ENCODE data around the gene HYAL3. TPM values are rescaled to one million over a fixed set of nuclear protein-coding genes. Genes with fewer than 3 reads are reported as not detected.

Gene HYAL3
- total RNA-seq, 1 donor from 2014 or later, result 3.7 TPM

DNA sequence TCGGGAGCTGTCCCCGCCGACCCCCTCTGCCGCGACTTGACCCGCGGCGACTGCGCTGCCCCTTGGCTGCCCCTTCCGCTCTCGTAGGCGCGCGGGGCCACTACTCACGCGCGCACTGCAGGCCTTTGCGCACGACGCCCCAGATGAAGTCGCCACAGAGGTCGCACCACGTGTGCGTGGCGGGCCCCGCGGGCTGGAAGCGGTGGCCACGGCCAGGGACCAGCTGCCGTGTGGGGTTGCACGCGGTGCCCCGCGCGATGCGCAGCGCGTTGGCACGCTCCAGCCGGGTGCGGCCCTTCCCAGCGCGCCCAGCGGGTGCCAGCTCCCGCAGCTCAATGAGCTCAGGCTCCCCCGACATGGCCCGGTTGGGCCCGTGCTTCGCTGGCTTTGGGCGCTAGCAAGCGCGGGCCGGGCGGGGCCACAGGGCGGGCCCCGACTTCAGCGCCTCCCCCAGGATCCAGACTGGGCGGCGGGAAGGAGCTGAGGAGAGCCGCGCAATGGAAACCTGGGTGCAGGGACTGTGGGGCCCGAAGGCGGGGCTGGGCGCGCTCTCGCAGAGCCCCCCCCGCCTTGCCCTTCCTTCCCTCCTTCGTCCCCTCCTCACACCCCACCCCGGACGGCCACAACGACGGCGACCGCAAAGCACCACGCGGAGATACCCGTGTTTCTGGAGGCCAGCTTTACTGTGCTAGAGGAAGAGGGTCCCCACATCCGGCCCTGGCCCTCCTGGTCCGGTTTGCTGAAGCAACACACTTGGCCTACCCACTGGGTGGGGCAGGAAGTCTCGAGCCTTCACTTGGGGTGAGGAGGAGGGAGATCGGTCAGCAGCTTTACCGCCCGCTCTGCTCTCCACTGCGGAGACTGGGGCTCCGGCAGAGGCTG lies 41.5 kb upstream of the HYAL3 start, which contains the start of gene RASSF1:
RASSF1 (minus strand) TSS at position 389 of the 882 bp plus-strand sequence; CDS start at position 358, 31 bp downstream.
- Histone ChIP-seq H3K27me3 (ENCODE audit: control insufficient read depth in 3 of 3, insufficient read depth in 3 of 3, low read length in 3 of 3) (peaks cover 0 to 18% (median 0%) of the 10 kb centered on the region in 3 donors), H3K36me3 (ENCODE audit: control insufficient read depth in 3 of 3, insufficient read depth in 3 of 3, low read length in 3 of 3) (no peaks in the 10 kb centered on the region), H3K4me3 (ENCODE audit: low read length in 3 of 3) (peak within 1 kb of the TSS; percentile 63 to 78 (median 71)), H3K9ac (ENCODE audit: low read depth in 1 of 3, low read length in 3 of 3) (peak within 1 kb of the TSS; percentile 61 to 77 (median 64)), H3K9me3 (ENCODE audit: control insufficient read depth in 3 of 3, low read length in 3 of 3) (no peaks in the 10 kb centered on the region), H3K4me1 (ENCODE audit: control insufficient read depth in 3 of 3, insufficient read depth in 3 of 3, low read length in 3 of 3) (peaks cover 40 to 59% (median 46%) of the 10 kb centered on the region in 3 donors), H3K27ac (ENCODE audit: low read depth, low read length) (peak within 1 kb of the TSS; percentile 99)

DNA sequence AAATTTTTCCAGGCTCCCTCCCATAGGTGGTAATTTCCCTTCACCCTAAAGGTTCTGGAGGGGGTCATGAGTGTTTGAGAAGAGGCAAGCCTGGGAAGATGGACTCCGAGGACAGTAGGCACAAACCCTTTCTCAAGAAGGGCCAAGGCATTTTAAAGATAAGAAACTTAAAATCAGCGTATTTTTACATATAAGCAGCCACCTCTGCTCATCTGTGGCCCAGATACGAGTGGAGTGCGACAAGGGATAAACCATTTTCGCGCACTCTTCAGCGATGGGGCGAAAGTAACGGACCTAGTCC lies 40.9 kb upstream of the HYAL3 start:
- peak overlapping the region; percentile 63 to 78 (median 71) for H3K4me3 ChIP-seq (ENCODE audit: low read length in 3 of 3)
- no peaks in the 10 kb centered on the region for H3K9me3 ChIP-seq (ENCODE audit: control insufficient read depth in 3 of 3, low read length in 3 of 3)
- H3K27me3 ChIP-seq (ENCODE audit: control insufficient read depth in 3 of 3, insufficient read depth in 3 of 3, low read length in 3 of 3), result peaks cover 0 to 12% (median 0%) of the 10 kb centered on the region in 3 donors
- H3K36me3 ChIP-seq (ENCODE audit: control insufficient read depth in 3 of 3, insufficient read depth in 3 of 3, low read length in 3 of 3), result no peaks in the 10 kb centered on the region
- peaks cover 43 to 58% (median 45%) of the 10 kb centered on the region in 3 donors for H3K4me1 ChIP-seq (ENCODE audit: control insufficient read depth in 3 of 3, insufficient read depth in 3 of 3, low read length in 3 of 3)
- H3K9ac ChIP-seq (ENCODE audit: low read depth in 1 of 3, low read length in 3 of 3), result peak overlapping the region in 2 of 3 donors; percentile 64 to 77
- peak overlapping the region; percentile 99 for H3K27ac ChIP-seq (ENCODE audit: low read depth, low read length)

DNA sequence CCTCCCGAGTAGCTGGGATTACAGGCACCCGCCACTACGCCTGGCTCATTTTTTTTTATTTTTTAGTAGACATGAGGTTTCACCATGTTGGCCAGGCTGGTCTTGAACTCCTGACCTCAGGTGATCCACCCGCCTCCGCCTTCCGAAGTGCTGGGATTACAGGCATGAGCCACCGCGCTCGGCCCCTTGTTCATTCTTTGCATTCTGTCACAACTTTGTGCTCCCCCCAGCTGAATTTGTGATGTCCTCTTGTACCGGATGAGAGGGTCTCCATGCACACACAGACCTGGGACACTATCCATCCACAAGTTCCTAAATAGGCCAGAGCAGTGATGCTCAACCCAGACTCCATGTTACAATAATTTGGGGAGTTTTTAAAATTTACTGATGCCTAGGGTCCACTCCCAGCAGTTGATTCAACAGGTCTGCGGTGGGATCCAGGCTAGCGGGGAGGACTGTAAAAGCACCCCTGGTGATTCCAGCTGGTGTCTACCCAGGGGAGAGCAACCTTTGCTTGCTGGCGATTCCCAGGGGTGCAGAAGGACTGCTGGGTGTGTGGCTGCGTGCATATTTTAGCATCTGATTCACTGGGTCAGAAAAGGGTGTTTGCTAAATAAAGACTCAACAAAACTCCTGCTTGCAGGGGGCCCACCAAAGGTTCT lies 40.4 kb upstream of the HYAL3 start:
- H3K27ac ChIP-seq (ENCODE audit: low read depth, low read length), result peak overlapping the region; percentile 99
- H3K36me3 ChIP-seq (ENCODE audit: control insufficient read depth in 3 of 3, insufficient read depth in 3 of 3, low read length in 3 of 3), result no peaks in the 10 kb centered on the region
- H3K4me1 ChIP-seq (ENCODE audit: control insufficient read depth in 3 of 3, insufficient read depth in 3 of 3, low read length in 3 of 3), result peaks cover 46 to 60% (median 46%) of the 10 kb centered on the region in 3 donors
- no peaks in the 10 kb centered on the region for H3K9me3 ChIP-seq (ENCODE audit: control insufficient read depth in 3 of 3, low read length in 3 of 3)
- peaks cover 0 to 8% (median 0%) of the 10 kb centered on the region in 3 donors for H3K27me3 ChIP-seq (ENCODE audit: control insufficient read depth in 3 of 3, insufficient read depth in 3 of 3, low read length in 3 of 3)
- H3K4me3 ChIP-seq (ENCODE audit: low read length in 3 of 3), result peak overlapping the region; percentile 63 to 78 (median 71)
- peak overlapping the region in 2 of 3 donors; percentile 64 to 77 for H3K9ac ChIP-seq (ENCODE audit: low read depth in 1 of 3, low read length in 3 of 3)

DNA sequence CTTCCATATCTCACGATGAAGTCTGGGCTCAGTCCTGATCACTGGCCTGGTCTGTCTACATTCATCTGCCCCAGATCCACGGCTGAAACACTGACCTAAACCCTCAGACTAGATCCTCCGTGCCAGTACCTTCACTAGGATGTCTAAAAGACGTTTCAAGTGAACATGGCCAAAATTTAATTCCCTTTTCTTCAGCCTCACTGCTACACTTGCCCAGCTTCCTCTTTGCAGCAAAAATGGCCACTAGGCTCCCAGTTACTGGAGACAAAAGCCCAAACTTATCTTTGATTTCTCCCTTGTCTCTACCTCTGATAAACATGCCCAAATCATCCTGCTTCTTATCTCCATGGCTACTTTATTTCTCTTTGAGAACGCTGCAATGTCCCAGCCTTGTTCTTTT lies 39.8 kb upstream of the HYAL3 start:
- Histone ChIP-seq H3K27ac (ENCODE audit: low read depth, low read length) (peak overlapping the region; percentile 99), H3K9ac (ENCODE audit: low read depth in 1 of 3, low read length in 3 of 3) (peak overlapping the region in 2 of 3 donors; percentile 1 to 54), H3K4me3 (ENCODE audit: low read length in 3 of 3) (peak overlapping the region in 1 of 3 donors; percentile 5), H3K4me1 (ENCODE audit: control insufficient read depth in 3 of 3, insufficient read depth in 3 of 3, low read length in 3 of 3) (peaks cover 52 to 66% (median 52%) of the 10 kb centered on the region in 3 donors), H3K9me3 (ENCODE audit: control insufficient read depth in 3 of 3, low read length in 3 of 3) (no peaks in the 10 kb centered on the region), H3K27me3 (ENCODE audit: control insufficient read depth in 3 of 3, insufficient read depth in 3 of 3, low read length in 3 of 3) (peaks cover 0 to 8% (median 0%) of the 10 kb centered on the region in 3 donors), H3K36me3 (ENCODE audit: control insufficient read depth in 3 of 3, insufficient read depth in 3 of 3, low read length in 3 of 3) (no peaks in the 10 kb centered on the region)

DNA sequence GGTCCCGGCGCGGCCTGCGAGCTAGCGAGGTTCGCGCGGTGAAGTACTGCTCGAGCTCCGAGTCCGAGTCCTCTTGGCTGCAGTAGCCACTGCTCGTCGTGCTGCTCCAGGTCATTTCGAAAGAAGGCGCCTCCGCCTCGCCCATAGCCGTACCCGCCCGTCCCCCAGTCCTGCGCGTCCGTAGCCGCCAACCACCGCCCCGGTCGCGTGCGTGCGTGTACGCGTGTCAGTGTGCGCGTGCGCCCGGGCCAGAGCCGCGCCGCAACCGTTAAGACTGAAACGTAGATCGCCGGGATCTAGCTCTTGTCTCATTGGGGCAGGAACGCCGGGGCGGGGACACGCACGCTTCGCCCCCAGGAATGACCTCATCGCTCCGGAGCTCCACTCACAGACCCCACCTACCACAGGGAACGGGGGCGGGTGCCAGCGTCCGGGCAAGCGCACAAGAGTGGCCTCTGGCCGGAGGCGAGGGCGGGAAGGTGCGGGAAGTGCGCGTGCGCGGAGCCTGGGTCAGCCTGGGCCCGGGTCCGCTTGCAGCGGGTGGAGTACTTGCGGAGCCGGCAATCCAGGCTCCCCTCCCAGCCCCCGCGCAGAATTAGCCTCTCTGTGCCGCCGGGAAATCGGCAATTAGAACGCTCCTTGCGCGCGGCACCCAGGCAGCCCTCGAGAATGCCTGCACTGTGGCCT lies 38.1 kb upstream of the HYAL3 start:
- H3K9ac ChIP-seq (ENCODE audit: low read depth in 1 of 3, low read length in 3 of 3), result peak overlapping the region; percentile 88 to 98 (median 95)
- peaks cover 0 to 6% (median 2%) of the 10 kb centered on the region in 3 donors for H3K36me3 ChIP-seq (ENCODE audit: control insufficient read depth in 3 of 3, insufficient read depth in 3 of 3, low read length in 3 of 3)
- peak overlapping the region; percentile 78 to 91 (median 89) for H3K4me3 ChIP-seq (ENCODE audit: low read length in 3 of 3)
- no peaks in the 10 kb centered on the region for H3K9me3 ChIP-seq (ENCODE audit: control insufficient read depth in 3 of 3, low read length in 3 of 3)
- H3K27ac ChIP-seq (ENCODE audit: low read depth, low read length), result peak overlapping the region; percentile 99
- peaks cover 0 to 5% (median 0%) of the 10 kb centered on the region in 3 donors for H3K27me3 ChIP-seq (ENCODE audit: control insufficient read depth in 3 of 3, insufficient read depth in 3 of 3, low read length in 3 of 3)
- H3K4me1 ChIP-seq (ENCODE audit: control insufficient read depth in 3 of 3, insufficient read depth in 3 of 3, low read length in 3 of 3), result peaks cover 61 to 79% (median 61%) of the 10 kb centered on the region in 3 donors

DNA sequence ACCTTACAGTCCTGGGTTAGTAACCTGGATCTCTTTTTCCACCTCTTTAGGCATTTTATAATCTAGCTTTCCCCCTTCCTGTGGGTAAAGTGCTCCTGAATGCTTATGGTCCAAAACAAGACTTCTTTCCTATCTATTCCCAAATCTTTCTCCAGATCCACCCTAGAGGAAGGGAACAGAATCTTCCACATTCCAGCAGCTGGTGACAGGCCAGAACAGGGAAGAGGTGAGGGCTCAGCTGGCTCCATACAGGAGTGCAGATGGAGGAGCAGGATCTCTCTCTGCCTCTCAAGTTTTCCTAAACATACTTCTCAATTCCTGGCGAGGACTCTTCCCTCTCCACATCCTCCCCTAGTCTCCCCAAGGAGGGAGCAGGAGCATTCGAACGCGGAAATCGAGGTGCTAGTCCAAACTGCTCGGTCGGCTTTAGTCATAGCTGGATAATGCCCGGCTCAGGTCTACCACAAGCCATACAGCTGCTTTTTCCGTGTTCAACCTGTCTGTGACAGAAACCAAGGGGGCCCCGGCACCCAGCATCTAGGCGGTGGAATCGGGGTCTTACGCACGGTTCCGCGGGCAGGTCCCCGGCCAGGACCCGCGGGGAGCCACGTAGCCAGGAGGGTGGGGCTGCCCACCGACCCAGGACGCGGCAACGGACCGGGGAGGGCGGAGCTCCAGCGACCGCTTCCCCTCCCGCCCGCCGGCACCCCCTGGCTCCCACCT lies 37.4 kb upstream of the HYAL3 start:
- H3K4me1 ChIP-seq (ENCODE audit: control insufficient read depth in 3 of 3, insufficient read depth in 3 of 3, low read length in 3 of 3), result peaks cover 57 to 80% (median 63%) of the 10 kb centered on the region in 3 donors
- H3K4me3 ChIP-seq (ENCODE audit: low read length in 3 of 3), result peak overlapping the region; percentile 78 to 91 (median 89)
- H3K9me3 ChIP-seq (ENCODE audit: control insufficient read depth in 3 of 3, low read length in 3 of 3), result no peaks in the 10 kb centered on the region
- H3K27me3 ChIP-seq (ENCODE audit: control insufficient read depth in 3 of 3, insufficient read depth in 3 of 3, low read length in 3 of 3), result peaks cover 0 to 5% (median 0%) of the 10 kb centered on the region in 3 donors
- H3K36me3 ChIP-seq (ENCODE audit: control insufficient read depth in 3 of 3, insufficient read depth in 3 of 3, low read length in 3 of 3), result peaks cover 4 to 13% (median 8%) of the 10 kb centered on the region in 3 donors
- peak overlapping the region; percentile 99 for H3K27ac ChIP-seq (ENCODE audit: low read depth, low read length)
- peak overlapping the region; percentile 88 to 98 (median 95) for H3K9ac ChIP-seq (ENCODE audit: low read depth in 1 of 3, low read length in 3 of 3)

DNA sequence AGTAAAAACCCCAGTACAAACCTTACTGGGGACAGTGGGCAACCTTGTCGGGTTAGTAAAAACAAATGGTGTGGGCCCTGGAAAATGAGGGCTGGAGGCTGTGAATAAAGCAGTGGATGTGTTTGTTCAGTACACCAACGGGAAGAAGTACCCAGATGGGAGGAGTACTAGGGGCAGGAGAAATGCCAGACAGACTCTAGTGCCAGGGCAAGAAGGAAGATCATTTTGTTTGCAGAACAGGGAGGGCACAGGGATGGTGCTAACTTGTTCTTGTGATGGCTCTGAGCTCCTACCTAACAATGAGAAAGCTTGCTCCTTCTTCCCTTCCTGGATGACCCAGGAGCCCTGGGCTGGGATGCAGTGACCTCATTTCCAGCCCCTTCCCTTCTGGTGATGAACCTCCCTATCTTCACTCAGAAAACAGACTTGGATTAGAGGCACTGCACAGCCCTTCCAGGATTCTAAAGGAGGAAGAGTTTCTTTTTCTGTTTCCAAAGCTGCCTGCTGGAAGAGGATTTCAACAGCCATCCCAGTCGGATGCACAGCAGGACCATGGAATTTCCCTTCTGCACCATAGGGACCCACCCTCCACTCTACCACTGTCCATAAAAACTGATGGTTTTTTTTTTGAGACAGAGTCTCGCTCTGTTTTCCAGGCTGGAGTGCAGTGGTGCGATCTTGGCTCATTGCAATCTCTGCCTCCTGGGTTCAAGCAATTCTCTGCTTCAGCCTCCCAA lies 35.3 kb upstream of the HYAL3 start:
- Histone ChIP-seq H3K36me3 (ENCODE audit: control insufficient read depth in 3 of 3, insufficient read depth in 3 of 3, low read length in 3 of 3) (peaks cover 25 to 34% (median 29%) of the 10 kb centered on the region in 3 donors), H3K9ac (ENCODE audit: low read depth in 1 of 3, low read length in 3 of 3) (peak overlapping the region; percentile 40 to 74 (median 71)), H3K4me1 (ENCODE audit: control insufficient read depth in 3 of 3, insufficient read depth in 3 of 3, low read length in 3 of 3) (peaks cover 48 to 62% (median 50%) of the 10 kb centered on the region in 3 donors), H3K27me3 (ENCODE audit: control insufficient read depth in 3 of 3, insufficient read depth in 3 of 3, low read length in 3 of 3) (no peaks in the 10 kb centered on the region), H3K27ac (ENCODE audit: low read depth, low read length) (peak overlapping the region; percentile 77), H3K4me3 (ENCODE audit: low read length in 3 of 3) (peak overlapping the region in 2 of 3 donors; percentile 22 to 38), H3K9me3 (ENCODE audit: control insufficient read depth in 3 of 3, low read length in 3 of 3) (no peaks in the 10 kb centered on the region)

DNA sequence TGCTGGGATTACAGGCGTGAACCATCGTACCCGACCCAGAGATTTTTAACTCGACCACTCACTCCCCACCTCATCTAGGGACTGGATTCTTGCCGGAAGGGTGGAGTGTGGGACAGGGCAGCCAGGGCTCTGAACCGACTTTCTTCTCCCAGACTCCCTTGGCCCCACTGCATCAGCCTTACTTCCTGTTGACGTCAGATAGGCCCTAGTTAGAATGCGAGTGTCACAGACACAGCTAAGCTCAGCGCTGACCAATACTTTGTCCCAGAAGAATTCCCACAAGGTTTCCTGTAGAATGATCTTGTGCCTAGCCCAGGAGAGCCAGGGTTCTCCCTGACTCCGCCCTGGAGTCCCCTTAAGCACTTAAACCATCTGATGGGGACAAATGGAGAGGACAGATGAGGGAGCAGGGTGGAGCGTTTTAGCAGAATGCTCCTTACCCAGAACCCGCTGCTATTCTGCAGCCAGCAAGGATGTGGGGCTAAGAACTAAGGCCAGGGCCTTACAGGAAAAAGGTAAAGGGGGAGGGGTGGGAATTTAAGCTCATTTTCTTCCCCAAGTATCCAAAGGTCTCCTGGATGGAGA lies 34.6 kb upstream of the HYAL3 start:
- peaks cover 46 to 60% (median 48%) of the 10 kb centered on the region in 3 donors for H3K4me1 ChIP-seq (ENCODE audit: control insufficient read depth in 3 of 3, insufficient read depth in 3 of 3, low read length in 3 of 3)
- H3K9ac ChIP-seq (ENCODE audit: low read depth in 1 of 3, low read length in 3 of 3), result peak overlapping the region; percentile 40 to 74 (median 71)
- peak overlapping the region; percentile 77 for H3K27ac ChIP-seq (ENCODE audit: low read depth, low read length)
- peaks cover 25 to 37% (median 29%) of the 10 kb centered on the region in 3 donors for H3K36me3 ChIP-seq (ENCODE audit: control insufficient read depth in 3 of 3, insufficient read depth in 3 of 3, low read length in 3 of 3)
- H3K27me3 ChIP-seq (ENCODE audit: control insufficient read depth in 3 of 3, insufficient read depth in 3 of 3, low read length in 3 of 3), result no peaks in the 10 kb centered on the region
- H3K4me3 ChIP-seq (ENCODE audit: low read length in 3 of 3), result peak overlapping the region in 2 of 3 donors; percentile 14 to 38
- no peaks in the 10 kb centered on the region for H3K9me3 ChIP-seq (ENCODE audit: control insufficient read depth in 3 of 3, low read length in 3 of 3)

Measured in skeletal muscle tissue (tissue), 4 donors.